ENCODE data around the gene RAB44. TPM values are rescaled to one million over a fixed set of nuclear protein-coding genes. Genes with fewer than 3 reads are reported as not detected.

RAB44 gene
- total RNA-seq, 1 experiment from 2014 or later: not detected

- Histone ChIP-seq H3K4me1 (ENCODE audit: control insufficient read depth, insufficient read depth, low read length) (peaks cover 5% of the 10 kb centered on the region), H3K27me3 (ENCODE audit: control insufficient read depth, insufficient read depth, low read length) (no peaks in the 10 kb centered on the region), H3K27ac (ENCODE audit: low read length) (no peak overlapping the region), H3K9me3 (ENCODE audit: control insufficient read depth, insufficient read depth, low read depth, low read length) (no peaks in the 10 kb centered on the region), H3K4me3 (ENCODE audit: low read depth in 2 of 2, low read length in 2 of 2) (no peak overlapping the region), H3K36me3 (ENCODE audit: control insufficient read depth, insufficient read depth, low read length) (no peaks in the 10 kb centered on the region)
- BruUV-seq (replicated peaks): no TSS peak
- TF ChIP-seq TCF7L2 (IDR thresholded peaks at IDR 0.05; ENCODE audit: low read depth, low read length): no peak
- no peak for TF ChIP-seq CTCF (IDR thresholded peaks at IDR 0.05)
- TF ChIP-seq POLR2AphosphoS5 (IDR thresholded peaks at IDR 0.05; ENCODE audit: low read depth, low read length): no peak
- TF ChIP-seq REST (IDR thresholded peaks at IDR 0.05; ENCODE audit: insufficient read depth in 1 of 2, low read depth in 2 of 2, low read length in 1 of 2): no peak
- in situ Hi-C loops (cut with HindIII; ENCODE audit: low pct_unique_long_range_greater_than_20kb, low sequenced_read_pairs) (no loop called here), intact Hi-C loops (cut with micrococcal nuclease; ENCODE audit: unreplicated experiment) (no loop called here)
- ChIA-PET CTCF (no interaction called here), POLR2A (no interaction called here)
- ATAC-seq (no peak), DNase-seq (ENCODE audit: low read depth, low spot score) (no peak)
Measured at GRCh38 chr6:36771145-36771544, 73.5 kb downstream of the RAB44 start.

GRCh38 chr6:36772397-36772796 lies 74.8 kb downstream of the RAB44 start:
- TF ChIP-seq CTCF (IDR thresholded peaks at IDR 0.05): no peak
- no peak for TF ChIP-seq TCF7L2 (IDR thresholded peaks at IDR 0.05; ENCODE audit: low read depth, low read length)
- TF ChIP-seq REST (IDR thresholded peaks at IDR 0.05; ENCODE audit: insufficient read depth in 1 of 2, low read depth in 2 of 2, low read length in 1 of 2): no peak
- no peak for TF ChIP-seq POLR2AphosphoS5 (IDR thresholded peaks at IDR 0.05; ENCODE audit: low read depth, low read length)
- no peak for TF ChIP-seq SIN3A (IDR thresholded peaks at IDR 0.05; ENCODE audit: borderline replicate concordance, insufficient read depth, low read depth, low read length)
- no peak for DNase-seq (ENCODE audit: low read depth, low spot score)
- Histone ChIP-seq H3K4me1 (ENCODE audit: control insufficient read depth, insufficient read depth, low read length) (peaks cover 5% of the 10 kb centered on the region), H3K9me3 (ENCODE audit: control insufficient read depth, insufficient read depth, low read depth, low read length) (no peaks in the 10 kb centered on the region), H3K36me3 (ENCODE audit: control insufficient read depth, insufficient read depth, low read length) (no peaks in the 10 kb centered on the region), H3K27me3 (ENCODE audit: control insufficient read depth, insufficient read depth, low read length) (no peaks in the 10 kb centered on the region), H3K27ac (ENCODE audit: low read length) (no peak overlapping the region), H3K4me3 (ENCODE audit: low read depth in 2 of 2, low read length in 2 of 2) (no peak overlapping the region)
- no TSS peak for BruUV-seq (replicated peaks)
- no peak for ATAC-seq
- ChIA-PET CTCF (interaction anchor here (0.7 kb wide), 1 partner anchor 9 kb away, joined by 6 read pairs; no protein-coding TSS in a partner anchor), POLR2A (no interaction called here)
- intact Hi-C loops (cut with micrococcal nuclease; ENCODE audit: unreplicated experiment) (no loop called here), in situ Hi-C loops (cut with HindIII; ENCODE audit: low pct_unique_long_range_greater_than_20kb, low sequenced_read_pairs) (no loop called here)
